Measurements from ENCODE around the gene SLC2A4RG. TPM values are rescaled to one million over a fixed set of nuclear protein-coding genes. Genes with fewer than 3 reads are reported as not detected.

Gene SLC2A4RG
- total RNA-seq, 1 experiment from 2014 or later = 166 TPM

DNA sequence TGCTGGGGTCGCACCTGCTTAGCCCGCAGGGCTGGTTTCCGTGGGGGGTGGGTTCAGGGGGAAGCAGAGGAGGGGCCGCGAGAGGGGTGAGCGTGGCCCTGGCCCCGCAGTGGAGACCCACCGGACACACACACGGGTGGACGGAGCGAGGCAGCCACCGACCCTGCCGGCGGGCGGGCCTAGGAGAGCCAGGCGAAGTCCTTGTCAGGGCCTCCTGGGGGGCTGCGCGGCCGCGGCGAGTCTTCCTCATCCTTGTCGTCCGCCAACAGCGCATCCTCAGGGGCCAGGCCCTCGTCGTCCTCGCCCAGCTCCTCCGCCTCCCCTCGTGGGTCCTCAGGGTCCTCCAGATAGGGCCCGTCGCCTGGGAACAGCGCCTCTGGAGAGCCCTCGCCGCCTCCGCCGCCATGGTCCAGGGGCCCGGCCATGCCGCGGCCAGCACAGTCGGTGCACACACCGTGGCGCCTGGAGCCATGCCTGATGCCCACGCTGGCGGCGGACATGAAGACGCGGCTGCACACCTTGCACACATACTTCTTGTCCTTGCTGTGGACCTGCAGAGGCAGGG is 7.3 kb downstream of the SLC2A4RG start:
- in situ Hi-C loops (cut with HindIII; ENCODE audit: low pct_unique_long_range_greater_than_20kb, low sequenced_read_pairs) = no loop called here

DNA sequence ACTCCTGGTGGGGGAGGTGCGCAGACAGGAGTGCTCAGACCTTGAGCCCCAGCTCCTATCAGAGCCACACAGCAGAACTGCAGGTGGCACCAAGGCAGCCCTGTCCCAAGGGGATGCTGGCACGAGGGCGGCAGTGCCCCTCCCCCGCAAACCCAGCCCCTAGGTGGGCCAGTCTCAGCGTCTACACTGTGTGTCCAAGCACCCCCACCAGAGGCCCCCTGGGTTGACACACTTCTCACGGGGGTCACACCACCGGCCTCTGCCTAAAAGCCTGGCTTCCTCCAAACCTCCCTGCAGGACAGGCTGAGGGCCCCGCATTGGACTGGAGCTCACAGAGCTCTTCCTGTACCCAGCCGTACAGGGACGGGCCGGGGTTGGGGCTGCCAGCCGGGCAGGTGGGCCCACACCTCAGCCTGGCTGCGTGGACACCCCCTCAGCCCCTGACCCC is 8.1 kb downstream of the SLC2A4RG start:
- in situ Hi-C loops (cut with HindIII; ENCODE audit: low pct_unique_long_range_greater_than_20kb, low sequenced_read_pairs) = no loop called here
- DNase-seq (ENCODE audit: low read depth) = no peak

More for the DNA sequence above, 7.3 kb downstream of the SLC2A4RG start:
- no peak for DNase-seq (ENCODE audit: low read depth)

- DNase-seq (ENCODE audit: low read depth) = no peak
- in situ Hi-C loops (cut with HindIII; ENCODE audit: low pct_unique_long_range_greater_than_20kb, low sequenced_read_pairs) = no loop called here
Measured at GRCh38 chr20:63748070-63748933, 8.7 kb downstream of the SLC2A4RG start.

- in situ Hi-C loops (cut with HindIII; ENCODE audit: low pct_unique_long_range_greater_than_20kb, low sequenced_read_pairs) = no loop called here
- DNase-seq (ENCODE audit: low read depth) = no peak
Measured at GRCh38 chr20:63748934-63749270, 9.3 kb downstream of the SLC2A4RG start.

GRCh38 chr20:63749597-63750508 is 10.3 kb downstream of the SLC2A4RG start:
- no peak for DNase-seq (ENCODE audit: low read depth)
- in situ Hi-C loops (cut with HindIII; ENCODE audit: low pct_unique_long_range_greater_than_20kb, low sequenced_read_pairs) = no loop called here

DNA sequence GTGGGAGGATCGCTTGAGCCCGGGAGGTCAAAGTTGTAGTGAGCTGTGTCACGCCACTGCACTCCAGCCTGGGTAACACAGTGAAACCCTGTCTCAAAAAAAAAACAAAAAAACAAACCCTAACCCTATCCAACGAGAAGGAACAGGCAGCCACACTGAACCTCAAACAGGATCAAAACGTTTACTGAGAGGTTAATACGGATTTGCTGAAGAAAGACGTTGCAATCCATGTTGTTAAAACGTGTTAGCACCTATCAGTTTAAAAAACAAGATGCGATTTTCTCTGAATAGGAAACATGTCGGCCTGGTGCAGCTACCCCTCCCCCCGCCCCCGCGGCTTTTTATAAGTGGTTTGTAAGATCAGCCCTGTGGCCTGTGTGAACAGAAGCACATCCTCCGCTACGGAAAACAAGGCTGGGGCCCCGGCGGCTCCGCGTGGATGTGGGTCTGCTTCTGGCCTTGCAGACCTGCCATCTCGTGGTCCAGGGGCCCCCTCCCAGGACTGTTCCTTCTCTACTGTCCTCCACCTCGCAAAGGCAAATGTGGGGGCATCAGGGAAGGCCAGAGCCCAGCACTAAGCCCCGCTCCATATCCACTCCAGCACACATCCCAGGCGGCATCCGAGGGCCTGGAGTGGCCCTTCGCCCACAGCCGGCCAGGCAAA is 11.4 kb downstream of the SLC2A4RG start:
- in situ Hi-C loops (cut with HindIII; ENCODE audit: low pct_unique_long_range_greater_than_20kb, low sequenced_read_pairs) = no loop called here
- no peak for DNase-seq (ENCODE audit: low read depth)

DNA sequence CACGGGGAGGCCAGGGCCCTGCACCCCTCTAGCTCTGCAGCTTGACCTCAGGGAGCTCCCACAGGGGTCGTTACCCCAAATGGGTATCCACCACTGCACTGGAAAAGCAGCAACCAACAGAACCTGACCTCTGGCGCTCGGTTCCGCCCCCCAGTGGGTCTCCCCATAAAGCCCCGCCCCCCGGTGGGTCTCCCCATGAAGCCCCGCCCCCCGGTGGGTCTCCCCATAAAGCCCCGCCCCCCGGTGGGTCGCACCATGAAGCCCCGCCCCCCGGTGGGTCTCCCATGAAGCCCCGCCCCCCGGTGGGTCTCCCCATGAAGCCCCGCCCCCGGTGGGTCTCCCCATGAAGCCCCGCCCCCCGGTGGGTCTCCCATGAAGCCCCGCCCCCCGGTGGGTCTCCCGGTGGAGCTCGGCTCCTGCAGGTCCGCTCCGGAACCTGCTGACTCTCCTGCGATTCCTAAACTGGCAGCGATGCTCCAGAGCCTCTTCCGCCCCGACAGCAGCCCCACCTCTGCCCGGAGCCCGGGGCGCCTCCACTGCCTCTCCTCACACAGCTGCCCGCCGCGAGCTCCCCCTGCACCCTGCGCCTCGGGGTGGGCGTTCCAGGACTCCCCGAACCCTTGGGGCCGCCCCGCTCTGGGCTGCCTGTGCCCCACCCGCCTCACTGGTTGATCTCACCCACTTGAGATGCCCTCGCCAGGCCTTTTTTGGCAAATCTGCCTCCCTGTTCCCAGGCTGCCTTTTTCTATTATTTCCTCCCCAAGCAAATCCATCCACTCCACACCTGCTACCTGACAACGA is 12.1 kb downstream of the SLC2A4RG start:
- DNase-seq (ENCODE audit: low read depth) = no peak
- in situ Hi-C loops (cut with HindIII; ENCODE audit: low pct_unique_long_range_greater_than_20kb, low sequenced_read_pairs) = no loop called here

GRCh38 chr20:63752411-63753101 is 13.0 kb downstream of the SLC2A4RG start:
- DNase-seq (ENCODE audit: low read depth) = no peak
- in situ Hi-C loops (cut with HindIII; ENCODE audit: low pct_unique_long_range_greater_than_20kb, low sequenced_read_pairs) = no loop called here

GRCh38 chr20:63753381-63753780 is 13.8 kb downstream of the SLC2A4RG start:
- in situ Hi-C loops (cut with HindIII; ENCODE audit: low pct_unique_long_range_greater_than_20kb, low sequenced_read_pairs) = no loop called here

GRCh38 chr20:63754008-63754407 is 14.4 kb downstream of the SLC2A4RG start:
- in situ Hi-C loops (cut with HindIII; ENCODE audit: low pct_unique_long_range_greater_than_20kb, low sequenced_read_pairs) = no loop called here
- no peak for DNase-seq (ENCODE audit: low read depth)

More at GRCh38 chr20:63753381-63753780, 13.8 kb downstream of the SLC2A4RG start:
- no peak for DNase-seq (ENCODE audit: low read depth)

DNA sequence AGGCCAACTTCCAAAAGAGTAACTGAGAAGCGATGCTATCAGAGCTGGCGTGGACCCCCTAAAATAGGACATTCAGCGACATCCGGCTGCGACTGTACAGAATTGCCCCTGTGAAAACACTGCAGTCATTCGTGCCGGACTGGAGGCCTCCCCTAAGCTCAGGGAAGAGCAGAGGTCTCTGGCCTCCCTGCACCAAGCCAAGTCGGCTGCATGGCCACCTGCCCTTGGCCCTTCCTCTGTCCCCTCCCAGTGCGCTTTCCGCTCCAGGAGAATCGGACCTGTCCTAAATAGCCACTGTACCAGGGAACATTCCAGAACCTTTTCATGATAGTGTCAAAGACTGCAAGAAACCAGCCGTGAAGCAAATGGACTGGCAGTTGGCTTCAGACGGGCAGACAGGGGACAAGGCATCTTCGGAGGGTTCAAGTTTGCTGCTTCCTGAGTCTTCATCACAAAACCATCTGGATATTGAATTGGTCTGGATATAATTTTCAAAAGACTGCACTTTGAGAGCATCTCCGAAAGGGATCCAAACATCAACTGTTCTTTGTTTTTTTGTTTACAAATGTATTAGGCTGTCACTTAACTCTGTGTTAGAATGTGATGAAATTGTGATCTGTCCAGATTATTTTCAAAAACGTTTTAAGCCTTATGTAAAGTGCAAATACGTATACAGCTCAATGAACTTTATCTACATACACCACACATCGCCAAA is 16.5 kb downstream of the SLC2A4RG start:
- in situ Hi-C loops (cut with HindIII; ENCODE audit: low pct_unique_long_range_greater_than_20kb, low sequenced_read_pairs) = no loop called here

DNA sequence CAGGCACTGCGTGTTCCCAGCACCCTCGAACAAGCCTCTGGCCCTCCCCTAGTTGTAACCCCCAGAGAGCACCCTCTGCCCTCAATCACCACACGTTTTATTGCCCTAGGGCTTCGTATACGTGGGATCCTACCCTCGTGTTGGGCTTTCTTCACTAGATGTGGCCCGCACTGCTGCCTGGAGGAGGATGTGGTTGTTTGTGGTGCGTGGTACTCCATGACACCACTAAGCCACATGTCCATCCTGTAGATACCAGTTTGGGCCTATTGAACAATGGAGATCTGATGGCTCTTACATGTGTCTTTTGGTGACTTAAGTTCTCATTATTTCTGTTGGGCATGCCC is 17.0 kb downstream of the SLC2A4RG start:
- no peak for DNase-seq (ENCODE audit: low read depth)
- in situ Hi-C loops (cut with HindIII; ENCODE audit: low pct_unique_long_range_greater_than_20kb, low sequenced_read_pairs) = no loop called here

More for the DNA sequence above, 16.5 kb downstream of the SLC2A4RG start:
- DNase-seq (ENCODE audit: low read depth) = no peak

GRCh38 chr20:63758152-63758551 is 18.6 kb downstream of the SLC2A4RG start:
- DNase-seq (ENCODE audit: low read depth) = no peak

DNA sequence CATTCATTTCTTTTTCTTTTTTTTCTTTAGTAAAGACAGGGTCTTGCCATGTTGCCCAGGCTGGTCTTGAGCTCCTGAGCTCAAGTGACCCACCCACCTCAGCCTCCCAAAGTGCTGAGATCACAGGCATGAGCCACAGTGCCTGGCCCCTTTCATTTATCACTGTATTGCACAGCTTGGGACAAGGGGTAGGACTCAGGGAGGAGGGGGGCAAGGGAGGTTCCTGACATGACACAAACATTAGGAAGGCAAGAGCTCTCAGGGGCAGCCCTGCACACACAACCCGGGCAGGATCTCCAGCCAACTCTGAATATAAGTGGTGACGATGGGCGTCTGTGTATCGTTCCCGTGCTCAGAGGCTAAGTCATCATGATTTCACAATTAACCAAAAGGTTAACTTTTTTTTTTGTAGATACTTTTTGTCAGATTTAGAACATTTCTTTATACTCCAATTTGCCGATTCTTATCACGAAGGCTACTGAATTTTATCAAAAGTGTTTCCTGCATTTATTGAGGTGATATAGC is 19.9 kb downstream of the SLC2A4RG start:
- in situ Hi-C loops (cut with HindIII; ENCODE audit: low pct_unique_long_range_greater_than_20kb, low sequenced_read_pairs) = no loop called here
- DNase-seq (ENCODE audit: low read depth) = no peak

More at GRCh38 chr20:63758152-63758551, 18.6 kb downstream of the SLC2A4RG start:
- in situ Hi-C loops (cut with HindIII; ENCODE audit: low pct_unique_long_range_greater_than_20kb, low sequenced_read_pairs) = no loop called here

DNA sequence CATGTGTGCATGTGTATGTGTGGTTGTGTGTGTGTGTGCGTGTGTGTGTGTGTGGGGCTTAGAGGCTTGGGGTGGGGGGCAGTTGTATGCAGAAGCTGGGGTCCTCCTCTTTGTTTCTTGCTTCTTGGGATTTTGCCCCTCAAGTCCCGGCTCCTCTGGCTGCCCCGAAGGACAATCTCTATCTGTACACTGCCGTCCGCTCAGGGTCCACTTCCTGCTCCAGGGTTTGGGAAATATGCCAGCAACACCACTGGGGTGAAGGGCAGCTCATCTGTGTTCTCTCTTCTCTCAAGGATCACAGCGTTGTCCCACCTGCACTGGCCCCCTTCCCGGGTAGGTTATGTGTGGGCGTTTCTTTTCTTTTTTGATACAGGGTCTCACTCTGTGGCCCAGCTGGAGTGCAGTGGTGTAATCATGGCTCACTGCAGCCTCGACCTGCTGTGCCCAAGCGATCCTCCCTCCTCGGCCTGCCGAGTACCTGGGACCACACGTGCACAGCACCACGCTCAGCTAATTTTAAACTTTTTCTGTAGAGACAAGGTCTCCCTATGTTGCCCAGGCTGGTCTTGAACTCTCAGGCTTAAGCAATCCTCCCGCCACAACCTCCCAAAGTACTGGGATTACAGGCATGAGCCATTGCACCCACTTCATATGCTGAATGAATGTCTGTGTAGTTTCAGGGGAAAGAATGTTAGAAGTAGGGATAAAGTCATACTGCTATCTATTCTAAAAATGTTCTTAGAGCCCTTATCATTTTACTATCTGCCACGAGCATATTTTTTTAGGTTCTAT is 25.7 kb downstream of the SLC2A4RG start:
- in situ Hi-C loops (cut with HindIII; ENCODE audit: low pct_unique_long_range_greater_than_20kb, low sequenced_read_pairs) = no loop called here
- DNase-seq (ENCODE audit: low read depth) = no peak

DNA sequence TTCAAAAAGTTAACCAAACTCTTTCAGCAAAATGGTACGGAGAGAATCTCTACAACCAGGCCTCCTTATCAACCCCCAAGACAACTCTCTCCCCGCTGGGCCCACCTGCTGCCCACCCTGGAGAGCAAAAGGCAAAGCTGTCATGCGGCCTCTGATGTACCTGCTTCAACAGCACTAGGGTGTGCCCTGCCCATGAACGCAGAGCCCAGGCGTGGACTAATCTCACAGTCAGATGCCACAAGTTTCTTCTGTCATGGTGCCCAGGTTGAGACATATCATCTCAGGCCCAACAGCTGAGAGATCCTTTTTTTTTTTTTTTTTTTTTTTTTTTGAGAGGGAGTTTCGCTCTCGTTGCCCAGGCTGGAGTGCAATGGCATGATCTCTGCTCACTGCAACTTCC is 26.3 kb downstream of the SLC2A4RG start:
- in situ Hi-C loops (cut with HindIII; ENCODE audit: low pct_unique_long_range_greater_than_20kb, low sequenced_read_pairs) = no loop called here
- DNase-seq (ENCODE audit: low read depth) = no peak

Data from Caki2 (cell line).